Neural progenitor cell (in vitro differentiated cells): ENCODE measurements around the gene PDE11A.
"Not testable (repeated sequence)": the region's sequence is repeated elsewhere in the genome, so short reads cannot be mapped to it uniquely, and the experiment has no call there.

ENCODE experiments used
- CTCF ChIP-seq: fragments of 200-600 bp; sonication (generic); IDR thresholded peaks from 2 replicates; pipeline ENCODE4 v1.5.1; 2017; ENCODE audit warnings: antibody characterized with exemption, mild to moderate bottlenecking
- EZH2 ChIP-seq: fragments of 200-600 bp; sonication (generic); IDR thresholded peaks from 2 replicates; pipeline ENCODE4 v1.6.1; 2017; ENCODE audit warnings: antibody characterized with exemption, mild to moderate bottlenecking, moderate library complexity
- EZH2phosphoT487 ChIP-seq: fragments of 200-600 bp; sonication (generic); IDR thresholded peaks from 2 replicates; pipeline ENCODE4 v1.6.1; 2017; ENCODE audit warnings: antibody characterized with exemption

- TF ChIP-seq CTCF, EZH2, EZH2phosphoT487: not testable (repeated sequence)
Observed at GRCh38 chr2:177785143-177785542, 287.4 kb downstream of the PDE11A start.
